GM18499 (cell line): ENCODE results near the gene GPR84.

Experiments
- ATAC-seq: cut with Tn5 transposase; IDR thresholded peaks from one replicate; pipeline ENCODE4 v1.9.1; 2021; ENCODE audit warnings: moderate number of reproducible peaks; ENCODE audit not compliant: insufficient read depth, unreplicated experiment

Gene GPR84

DNA sequence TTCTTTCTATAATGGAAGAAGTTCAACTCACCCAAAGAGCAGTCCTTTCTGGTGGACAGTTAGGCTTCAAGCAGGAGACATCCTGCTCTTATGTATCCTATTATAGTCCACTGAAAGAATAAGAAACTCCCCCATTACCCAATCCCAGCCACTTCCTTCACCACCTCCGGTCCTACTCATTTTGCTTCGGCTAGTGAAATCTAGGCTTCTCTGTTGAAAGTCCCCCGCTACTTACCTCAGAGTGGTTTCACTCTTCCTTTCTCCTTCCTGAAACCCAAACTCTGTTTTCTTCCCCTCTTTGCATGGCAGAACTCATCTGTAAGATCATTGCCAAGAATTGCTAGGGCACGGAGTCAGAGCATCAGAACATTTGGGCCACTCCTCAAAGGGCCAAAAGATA lies at the start of gene GPR84:
GPR84 (minus strand) TSS at position 74 of the 400 bp plus-strand sequence. CDS start 635 bp downstream, outside the sequence.
- no peak for ATAC-seq

GRCh38 chr12:54413284-54414190 lies 49.3 kb upstream of the GPR84 start:
- no peak for ATAC-seq

DNA sequence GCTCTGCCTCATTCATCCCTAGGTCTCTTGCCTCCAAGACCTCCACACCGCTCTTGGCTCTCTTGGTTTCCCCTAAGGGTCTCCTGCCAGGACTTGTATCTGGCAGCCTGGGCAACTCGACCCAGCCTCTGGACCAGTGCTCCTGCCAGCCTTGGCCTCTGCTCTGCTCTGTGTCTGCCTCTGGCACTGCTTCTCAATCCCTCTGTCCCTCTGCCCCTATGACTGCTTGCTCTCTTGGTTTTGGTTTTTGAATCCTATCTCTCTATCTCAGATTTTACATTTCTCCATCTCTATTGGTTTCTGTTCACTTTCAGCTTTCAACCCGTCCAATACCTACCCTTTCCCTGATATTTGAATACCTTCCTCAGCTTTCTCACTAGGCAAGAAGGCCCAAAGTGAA lies 48.5 kb upstream of the GPR84 start:
- ATAC-seq: no peak

DNA sequence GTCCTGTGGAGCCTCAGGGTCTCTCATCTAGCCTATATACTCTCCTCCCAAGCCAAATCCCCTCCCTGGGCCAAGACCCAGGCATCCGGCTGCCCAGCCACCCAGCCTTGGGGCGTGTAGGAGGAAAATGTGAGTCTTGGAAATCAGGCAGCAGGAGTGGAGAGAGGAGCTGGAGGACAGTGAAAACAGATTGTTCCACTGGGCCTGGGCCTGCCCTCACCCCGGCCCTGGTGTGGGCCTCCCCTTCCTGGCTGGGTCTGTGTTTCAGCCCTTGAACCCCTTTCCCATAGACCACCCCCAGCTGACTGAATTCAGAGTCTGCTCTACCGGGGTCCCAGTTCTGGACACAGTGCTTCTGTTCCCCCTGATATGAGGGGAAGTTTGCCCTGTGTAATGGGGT lies 48.1 kb upstream of the GPR84 start:
- no peak for ATAC-seq

GRCh38 chr12:54411391-54412241 lies 47.3 kb upstream of the GPR84 start:
- ATAC-seq: no peak

GRCh38 chr12:54409267-54409666 lies 45.0 kb upstream of the GPR84 start:
- ATAC-seq: no peak

DNA sequence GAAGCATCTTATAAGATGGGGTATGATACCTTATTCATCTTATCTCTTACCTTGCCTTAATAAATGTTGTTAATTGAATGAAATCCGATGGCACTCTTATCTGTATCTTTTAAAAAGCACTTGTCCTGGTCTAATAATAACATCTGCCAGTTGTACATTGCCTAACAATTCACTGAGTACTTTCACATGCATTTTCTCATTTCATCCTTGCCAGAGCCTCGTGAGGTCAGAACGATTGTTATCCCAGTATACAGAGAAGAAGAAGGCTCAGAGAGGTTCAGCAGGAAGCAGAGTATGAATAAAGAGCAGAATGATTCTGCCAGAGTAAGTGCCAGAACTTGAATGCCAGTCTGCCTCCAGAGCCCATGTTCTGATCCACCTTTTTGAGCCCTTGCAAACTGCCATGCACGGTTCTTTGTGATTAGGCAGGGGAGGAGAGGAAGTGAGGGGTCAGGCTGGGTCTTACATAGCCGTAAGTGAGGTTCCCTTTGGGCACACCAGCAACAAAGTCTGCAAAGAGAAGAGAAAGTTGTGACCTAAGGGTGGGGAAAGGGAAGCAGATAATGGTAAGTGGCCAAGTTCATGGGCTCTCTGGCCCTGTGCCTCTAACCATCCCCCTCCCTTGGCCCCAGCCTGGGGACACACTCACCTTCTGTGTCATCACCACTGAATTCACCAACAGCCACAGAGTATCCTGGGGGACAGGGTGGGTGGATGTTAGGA lies 43.1 kb upstream of the GPR84 start:
- no peak for ATAC-seq

DNA sequence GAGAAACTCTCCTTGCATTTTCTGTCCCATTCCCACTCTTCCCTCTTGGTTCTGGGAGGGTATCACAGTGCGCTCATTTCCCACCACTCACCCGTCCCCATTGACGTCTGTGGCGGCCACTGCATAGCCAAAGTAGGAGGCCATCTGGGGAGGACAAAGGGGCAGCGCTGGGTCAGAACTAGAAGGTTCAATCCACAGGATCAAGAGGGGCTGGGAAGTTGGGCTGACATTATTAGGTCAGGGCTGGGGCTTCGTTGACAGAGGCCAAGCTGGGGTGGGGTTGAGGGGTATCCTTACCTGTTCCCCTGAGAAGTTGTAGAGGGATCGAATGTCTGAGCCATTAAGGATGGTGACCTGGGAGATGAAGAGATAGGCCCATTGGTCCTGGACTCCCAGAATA lies 41.3 kb upstream of the GPR84 start:
- ATAC-seq: no peak

DNA sequence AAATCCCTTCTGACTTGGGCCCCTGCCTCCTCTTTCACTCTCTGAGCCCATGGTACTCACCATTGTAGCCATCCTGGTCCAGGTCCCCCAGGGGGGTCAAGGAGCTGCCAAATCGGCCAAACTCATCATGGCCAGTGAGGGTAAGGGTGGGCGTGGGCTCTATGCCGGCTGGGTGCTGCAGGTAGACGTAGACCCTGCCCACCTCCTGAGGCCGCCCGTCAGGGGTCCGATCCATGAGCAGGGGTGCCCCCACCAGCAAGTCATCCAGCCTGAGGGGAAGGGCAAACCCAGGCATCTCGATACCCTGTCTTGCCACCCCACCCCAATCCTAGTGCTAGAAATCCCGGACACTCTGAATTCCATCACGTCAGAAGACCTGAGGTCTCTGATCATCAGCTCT lies 40.8 kb upstream of the GPR84 start:
- ATAC-seq: no peak

DNA sequence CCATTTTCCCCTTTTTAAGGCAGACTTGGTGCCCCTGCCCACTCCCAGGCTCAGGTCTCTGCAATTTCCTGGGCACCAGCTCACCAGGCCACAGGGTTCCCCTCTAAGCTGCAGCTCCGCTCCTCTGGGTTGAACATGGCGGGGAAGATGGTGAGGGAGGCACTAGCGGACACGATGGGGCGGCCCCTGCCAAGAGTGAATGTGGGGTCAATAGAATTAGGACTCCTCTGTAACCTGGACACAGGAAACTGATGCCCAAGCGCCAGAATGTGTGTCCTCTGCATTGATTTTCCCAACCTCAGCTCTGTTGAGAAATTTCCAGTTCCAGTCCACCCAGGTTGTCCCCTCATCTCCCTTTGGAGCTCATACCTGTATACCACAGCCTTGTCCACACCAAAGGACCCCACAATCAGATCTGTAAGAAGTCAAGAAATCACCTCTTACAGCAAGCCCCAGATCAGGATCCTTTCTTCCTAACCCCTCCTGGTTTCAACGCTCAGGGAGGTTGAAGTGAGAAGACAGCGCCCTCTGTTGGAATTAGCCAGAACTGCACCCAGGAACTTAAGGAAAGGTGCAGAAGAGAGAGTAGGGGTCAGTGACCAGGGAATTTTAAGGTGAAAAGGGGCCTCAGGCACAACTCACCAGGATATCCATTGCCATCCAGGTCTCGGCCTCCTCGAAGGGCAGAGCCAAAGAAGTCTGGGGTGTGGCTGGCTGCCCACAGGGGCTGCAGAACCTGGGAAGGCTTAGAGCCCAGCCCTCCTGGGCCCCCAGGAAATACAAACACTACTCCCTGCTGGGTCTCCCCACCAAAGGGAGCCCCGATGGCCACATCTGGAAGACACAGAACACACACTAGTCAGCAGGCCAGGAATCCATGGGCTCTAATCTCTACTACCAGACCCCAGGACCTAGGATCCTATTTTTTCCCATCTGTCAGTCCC lies 40.0 kb upstream of the GPR84 start:
- no peak for ATAC-seq

DNA sequence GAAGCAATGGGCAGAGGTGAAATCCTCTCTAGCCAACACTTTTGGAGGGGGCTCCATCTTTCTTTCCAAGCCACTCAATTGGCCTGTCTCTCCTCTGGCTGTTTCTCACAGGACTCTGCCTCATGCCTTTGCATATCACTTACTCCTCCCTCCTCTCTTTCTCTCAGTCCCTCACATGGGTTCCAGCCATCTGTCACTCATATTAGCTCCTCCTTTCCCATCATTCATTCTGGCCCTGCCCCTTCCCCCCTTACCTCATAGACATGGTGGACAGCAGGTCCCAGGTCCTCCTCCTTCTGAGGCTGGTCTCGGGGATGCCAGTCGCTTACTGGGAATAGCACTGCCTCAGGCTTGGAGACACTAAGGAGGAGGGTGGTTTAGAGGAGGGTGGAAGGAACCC lies 36.8 kb upstream of the GPR84 start:
- ATAC-seq: no peak

DNA sequence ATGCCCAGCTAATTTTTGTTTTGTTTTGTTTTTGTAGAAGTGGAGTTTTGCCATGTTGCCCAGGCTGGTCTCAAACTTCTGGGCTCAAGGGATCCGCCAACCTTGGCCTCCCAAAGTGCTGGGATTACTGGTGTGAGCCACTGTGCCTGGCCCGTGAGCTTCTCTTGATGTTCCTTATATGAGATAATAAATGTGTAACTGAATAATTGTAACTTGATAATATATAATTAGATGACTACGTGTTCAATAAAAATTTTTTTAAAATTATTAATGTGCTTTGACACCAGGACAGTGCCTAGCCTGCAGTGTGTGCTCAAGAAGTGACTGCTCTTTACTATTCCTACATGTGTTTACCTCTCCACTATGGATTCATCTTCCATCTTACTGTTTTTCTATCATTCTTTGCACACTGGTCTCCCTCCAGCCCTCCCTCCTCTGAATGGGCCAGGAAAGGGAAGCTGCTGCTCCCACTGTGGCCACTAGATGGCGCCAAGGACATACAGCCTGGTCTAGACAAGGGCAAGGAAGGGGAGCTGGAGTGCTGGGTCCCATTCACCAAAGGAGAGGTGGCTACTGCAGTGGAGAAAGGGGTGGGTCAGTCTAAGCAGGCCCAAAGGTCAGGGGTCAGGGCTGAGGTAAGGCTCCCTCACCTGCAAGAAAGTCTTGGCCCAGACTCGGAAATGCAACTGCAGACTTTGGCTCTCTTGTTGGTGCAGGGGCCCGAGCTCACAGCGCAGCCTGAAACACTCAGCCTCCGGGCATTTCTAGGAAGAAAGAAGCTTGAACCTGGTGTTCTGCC lies 34.9 kb upstream of the GPR84 start:
- ATAC-seq: no peak

GRCh38 chr12:54398218-54398617 lies 33.9 kb upstream of the GPR84 start:
- ATAC-seq: no peak

DNA sequence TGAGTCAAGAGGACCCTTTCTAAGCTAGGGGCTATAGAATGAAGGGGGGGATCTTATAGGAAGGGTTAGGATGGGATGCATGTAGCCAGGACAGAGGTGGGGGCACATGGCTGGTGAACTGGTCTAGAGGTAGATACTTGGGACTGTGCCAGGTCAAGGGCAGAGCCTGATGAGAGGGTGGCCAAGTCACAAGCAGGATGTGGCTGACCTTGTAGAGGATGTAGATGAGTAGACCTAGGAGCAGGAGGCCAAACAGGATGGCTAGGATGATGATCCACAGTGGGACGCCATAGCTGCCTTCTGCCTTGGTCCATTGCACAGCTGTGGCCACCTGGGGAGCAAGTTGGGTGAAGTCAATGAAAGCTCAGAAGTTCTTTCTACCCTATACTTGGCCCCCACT lies 32.9 kb upstream of the GPR84 start:
- ATAC-seq: no peak

GRCh38 chr12:54395545-54395944 lies 31.3 kb upstream of the GPR84 start:
- ATAC-seq: no peak

GRCh38 chr12:54394986-54395385 lies 30.7 kb upstream of the GPR84 start:
- no peak for ATAC-seq

DNA sequence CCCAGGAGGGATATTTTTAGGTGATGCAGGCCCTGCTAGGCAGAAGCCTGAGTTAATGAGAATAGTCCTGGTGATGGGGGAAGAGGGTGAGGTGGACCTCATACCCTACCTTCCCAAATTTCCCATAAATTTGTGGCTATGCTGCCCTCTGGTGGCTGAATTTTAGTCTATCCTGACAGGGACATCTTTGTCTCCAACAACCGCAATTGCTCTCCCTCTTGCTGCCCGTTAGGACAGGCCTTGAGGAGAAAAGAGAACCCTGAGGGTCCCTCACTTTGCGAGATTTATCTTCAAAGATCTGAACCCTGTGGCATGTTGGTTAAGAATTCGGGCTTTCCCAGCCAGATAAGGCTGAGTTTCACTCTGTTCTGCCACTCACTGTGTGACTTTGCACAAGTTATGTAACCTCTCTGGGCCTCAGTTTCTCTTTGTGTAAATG lies 30.0 kb upstream of the GPR84 start:
- no peak for ATAC-seq

DNA sequence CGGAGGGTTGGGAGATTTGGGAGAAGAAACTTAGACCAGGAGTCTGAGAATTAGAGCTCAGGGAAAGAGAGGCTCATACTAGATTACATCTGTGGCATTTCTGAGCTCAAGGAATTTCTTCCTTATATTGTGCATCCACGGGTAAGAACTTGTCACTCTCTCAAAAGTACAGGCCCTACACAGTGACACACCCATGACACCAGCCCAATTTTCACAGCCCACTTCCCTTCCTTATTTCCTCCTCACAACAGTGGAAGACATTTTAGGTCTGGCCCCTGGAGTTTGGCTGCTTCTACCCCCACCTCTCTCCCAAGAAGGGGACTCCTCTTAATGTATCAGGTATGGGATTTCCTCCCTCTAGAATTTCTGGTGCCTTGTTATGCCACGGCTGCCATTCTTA lies 29.5 kb upstream of the GPR84 start:
- ATAC-seq: no peak

DNA sequence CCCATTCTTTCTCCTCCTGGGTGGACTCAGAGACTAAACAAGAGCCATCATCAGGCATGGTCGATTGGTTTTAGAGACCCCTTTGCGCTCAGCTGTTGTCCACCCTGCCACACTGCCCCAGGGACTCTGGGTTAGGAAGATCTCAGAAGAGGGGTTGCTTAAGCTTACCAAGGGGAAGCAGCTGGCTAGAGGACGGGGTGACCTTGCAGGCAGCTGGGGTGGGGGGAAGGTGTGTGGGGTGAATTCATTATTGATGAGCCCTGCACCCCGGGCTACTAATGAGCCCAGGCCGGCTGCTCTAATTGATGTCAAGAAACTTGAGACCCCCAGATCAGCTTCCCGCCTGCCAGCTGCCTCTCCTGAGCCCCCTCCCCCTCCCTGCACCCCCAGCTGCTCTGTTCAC lies 28.9 kb upstream of the GPR84 start:
- ATAC-seq: no peak
